Hepatic stellate cell (primary cell): ENCODE measurements around the gene RASSF1.

Experiments
- DNase-seq: peaks from one replicate; pipeline ENCODE4 v3.0.0; 2011; ENCODE audit warnings: low spot score

The RASSF1 gene

DNA sequence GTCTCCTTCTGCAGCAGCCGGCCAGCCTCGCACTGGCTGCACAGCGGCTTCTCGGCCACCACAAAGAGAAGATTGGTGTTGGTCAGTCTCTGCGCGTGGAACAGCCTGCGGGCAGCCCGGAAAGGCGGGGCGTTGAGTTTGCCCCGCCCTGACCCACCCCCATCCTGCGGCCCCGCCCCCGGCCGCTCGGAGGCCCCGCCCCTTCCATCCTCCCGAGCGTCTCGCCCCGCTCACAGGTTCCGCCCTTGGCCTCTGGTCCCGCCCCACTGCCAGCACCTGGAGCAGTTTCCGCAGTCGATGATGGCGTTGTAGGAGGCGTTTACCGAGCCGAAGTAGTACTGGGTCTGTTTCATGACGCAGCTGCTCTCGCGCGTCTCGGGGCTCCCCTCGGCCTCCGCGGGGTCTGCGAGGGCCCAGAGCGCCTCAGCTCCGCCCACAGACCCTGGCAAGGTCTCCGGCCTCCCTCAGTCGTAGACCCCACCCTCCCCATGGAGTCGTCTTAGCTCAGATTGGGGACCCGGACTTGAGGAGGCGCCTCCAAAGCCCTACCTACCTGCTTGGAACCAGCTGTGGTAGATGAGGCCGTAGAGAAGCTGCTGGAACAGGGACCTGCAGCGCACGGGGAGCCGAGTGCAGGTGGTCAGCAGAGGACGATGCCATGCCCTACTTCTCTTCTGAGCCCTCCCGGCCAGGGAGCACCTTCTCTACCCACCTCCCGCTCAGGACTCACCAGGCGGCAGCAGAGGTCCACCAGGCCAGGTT is 24.6 kb upstream of the RASSF1 start:
- peak; percentile 91 for DNase-seq

DNA sequence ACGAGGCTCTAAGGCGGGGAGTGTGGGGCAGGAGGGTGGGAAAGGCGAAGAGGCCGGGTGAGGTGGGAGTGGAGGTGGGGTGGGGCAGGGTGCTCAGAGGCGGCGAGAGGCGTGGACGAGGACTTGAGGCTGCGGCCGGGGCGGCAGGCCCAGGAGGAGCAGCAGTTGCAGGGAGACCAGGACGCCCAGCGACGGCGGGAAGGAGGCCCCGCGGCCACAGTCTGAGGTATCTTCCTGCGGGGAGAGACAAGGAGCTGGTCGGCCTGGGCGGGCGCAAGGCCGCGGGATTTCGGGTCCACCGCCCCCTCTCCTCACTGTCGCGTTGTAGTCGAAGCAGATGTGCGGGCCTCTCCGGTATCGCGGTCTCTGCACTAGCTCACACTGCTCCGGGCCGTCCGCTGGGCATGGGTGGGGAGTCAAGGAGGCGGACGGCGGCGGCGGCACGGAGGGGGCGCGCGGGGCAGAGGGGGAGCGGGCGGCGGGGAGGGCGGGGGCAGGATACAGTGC is 24.0 kb upstream of the RASSF1 start:
- DNase-seq, result no peak

DNA sequence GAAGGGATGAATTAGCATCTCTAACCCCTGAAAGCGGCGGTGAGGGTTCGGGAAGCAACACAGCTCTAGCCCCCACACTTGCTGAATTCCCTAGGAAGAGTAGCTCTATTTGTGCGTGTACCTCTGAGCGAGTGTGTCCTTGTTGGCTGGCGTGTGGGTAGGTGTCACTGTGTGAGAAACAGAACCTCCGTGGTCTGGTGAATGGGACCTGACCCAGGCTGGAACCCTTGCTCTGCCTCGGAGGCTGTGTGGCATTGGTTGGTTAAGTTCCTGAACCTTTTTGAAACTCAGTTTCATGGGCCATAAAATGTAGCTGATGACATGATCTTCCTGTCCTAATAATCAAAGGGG is 19.1 kb upstream of the RASSF1 start:
- no peak for DNase-seq

DNA sequence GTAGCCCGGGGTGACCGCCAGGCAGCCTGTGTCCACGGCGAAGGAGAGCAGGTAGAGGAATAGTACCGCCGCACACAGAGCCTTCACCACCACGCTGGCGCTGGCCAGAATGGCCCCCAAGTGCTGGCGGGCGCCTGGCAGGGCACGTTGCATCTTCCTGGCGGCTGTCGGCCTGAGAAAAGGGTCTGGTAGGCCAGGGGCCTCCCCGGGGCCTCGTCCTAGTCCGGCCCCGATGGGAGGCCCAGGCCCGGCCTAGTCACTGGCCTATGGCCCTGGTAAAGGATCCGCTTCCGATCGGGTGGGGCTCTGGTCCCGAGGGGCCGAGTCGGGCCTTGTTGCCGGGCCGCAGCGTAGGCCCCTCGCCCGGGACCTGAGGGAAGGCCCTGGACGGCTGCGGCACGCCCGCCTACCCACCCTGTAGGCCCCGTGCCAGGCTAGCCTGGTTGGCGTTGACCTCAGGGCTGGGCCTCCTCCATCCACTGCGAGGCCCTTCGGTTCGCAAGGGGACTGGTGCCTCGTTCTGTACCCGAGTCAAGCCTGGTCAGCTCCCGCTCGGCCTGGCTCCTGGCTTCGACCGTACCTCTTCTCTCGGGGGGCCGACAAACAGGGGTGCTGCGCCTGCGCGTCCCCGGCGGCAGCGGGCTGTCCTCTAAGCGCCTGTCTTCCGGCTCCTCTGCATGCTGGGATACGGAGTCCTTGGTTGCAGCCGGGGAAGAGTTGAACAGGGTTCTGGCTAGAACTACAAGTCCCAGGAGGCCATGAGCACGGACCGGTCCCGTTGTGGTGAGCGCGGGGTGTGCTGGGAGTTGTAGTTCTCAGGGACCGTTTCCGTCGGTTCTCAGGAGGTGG is 18.5 kb upstream of the RASSF1 start, which contains the start of gene TMEM115:
TMEM115 (minus strand) TSS at position 611 of the 849 bp plus-strand sequence; CDS start at position 153, 458 bp downstream.
- DNase-seq, result peak; percentile 99

DNA sequence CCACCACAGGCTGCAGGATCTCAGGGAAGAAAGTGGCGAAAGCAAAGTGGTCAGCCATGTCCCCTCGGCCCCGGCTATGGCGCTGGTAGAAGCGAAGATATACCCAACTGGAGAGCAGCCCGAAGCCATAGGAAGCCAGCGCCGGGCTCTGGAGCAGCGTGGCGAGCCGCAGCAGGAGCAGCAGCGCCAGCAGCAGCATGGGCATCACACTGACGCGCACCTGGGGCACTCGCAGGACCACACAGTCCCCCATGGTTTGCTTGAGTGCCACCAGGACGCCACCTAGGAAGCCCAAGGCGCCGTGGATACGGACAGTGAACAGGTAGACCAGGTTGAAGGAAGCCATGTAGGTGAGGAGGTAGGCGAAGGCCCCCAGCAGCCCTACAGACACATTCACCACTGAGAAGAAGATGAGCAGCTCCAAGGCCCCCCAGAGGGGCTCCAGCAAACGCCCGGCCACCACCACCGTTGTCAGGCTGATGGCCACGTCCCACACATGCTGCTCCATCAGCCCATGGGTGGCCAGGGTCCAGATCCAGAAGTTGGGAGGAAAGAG is 17.8 kb upstream of the RASSF1 start:
- DNase-seq, result no peak

DNA sequence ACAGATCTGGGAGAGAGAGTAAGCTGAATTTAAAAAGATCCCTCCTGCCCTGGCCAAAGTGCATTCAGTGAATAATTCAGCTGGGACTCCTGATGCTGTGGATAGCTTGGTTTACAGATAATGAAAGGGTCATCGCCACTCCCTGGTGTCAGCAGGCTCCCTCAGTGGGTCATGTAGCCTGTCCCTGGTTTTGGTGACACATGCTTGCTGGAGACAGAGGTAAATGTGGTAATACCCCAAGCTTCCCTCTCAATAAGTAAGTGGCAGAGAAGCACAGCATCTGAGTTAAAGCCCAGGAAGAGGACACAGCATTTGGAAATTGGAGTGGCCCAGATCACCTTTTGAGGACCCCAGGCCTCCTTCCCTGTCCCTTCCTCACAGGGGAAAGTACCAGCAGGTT is 16.8 kb upstream of the RASSF1 start:
- no peak for DNase-seq

DNA sequence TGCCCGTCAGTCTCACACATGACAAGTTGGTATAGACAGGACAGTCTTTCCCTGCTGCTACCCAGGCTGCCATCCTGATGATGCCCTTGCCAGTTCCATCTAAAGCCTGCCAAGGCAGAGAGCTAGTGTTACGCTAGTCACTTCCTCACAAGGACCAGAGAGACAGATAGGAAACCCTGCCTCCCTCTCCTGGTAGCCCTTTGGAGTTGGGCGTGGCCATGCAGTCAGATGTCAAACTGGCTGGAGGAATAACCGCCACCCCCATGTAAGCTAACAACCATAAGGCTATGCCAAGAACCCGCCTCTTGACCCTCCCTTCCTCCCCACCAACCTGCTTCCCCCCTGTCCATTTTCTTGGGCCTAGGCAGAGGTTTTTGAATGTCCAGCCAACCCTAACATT is 15.9 kb upstream of the RASSF1 start:
- no peak for DNase-seq

DNA sequence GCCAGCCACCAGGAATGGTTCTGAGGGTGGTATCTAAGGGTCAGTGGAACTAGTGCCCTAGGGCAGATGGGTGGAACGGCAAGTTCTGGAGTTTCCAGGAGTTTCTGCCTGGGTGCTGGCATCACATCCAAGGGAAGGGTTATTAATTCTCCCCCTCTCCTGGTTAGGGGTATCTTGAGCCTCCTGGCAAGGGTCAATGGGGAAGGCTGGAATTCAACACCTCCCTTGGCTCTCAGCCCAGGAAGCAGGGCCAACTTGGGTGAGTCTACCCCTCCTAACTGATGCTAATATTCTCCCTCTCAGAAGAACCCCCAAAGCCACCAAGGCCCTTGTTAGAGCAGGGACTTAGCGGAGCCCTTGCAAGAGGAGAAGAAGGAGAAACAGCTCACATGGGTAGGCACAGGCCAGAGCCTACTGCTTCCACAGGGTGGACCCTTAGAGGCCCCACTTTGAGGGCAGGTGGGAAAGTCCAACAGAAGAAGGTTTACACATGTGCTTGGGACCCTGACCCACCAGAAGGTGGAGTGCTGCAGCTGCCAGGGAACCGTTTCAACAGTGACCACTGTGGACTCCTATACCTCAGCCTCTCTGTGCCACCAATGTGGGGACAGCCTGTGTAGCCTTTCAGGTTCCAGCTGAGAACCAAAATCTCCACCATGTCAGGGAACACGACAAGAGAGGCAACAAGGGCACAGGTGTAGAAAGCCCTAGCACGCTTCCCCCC is 15.4 kb upstream of the RASSF1 start:
- DNase-seq, result no peak

DNA sequence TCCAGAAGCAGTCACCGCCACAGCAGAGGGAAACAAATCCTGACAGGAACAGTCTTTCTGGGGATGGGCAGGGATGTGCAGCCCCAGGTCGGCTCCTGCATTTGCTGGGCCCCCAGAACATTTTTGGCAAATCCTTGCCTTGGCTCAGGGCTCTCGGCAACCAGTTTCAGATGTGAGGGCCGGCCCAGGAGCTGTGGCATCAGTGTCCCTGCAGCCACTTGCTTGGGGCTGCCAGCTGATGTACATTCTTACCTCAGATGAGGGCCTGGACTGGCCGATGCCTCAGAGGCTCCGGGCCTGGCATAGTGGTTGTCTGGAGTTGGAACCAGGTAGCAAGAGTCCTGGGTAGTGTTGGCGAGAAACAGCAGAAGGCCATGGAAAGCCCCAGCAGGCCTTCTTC is 14.2 kb upstream of the RASSF1 start:
- no peak for DNase-seq

DNA sequence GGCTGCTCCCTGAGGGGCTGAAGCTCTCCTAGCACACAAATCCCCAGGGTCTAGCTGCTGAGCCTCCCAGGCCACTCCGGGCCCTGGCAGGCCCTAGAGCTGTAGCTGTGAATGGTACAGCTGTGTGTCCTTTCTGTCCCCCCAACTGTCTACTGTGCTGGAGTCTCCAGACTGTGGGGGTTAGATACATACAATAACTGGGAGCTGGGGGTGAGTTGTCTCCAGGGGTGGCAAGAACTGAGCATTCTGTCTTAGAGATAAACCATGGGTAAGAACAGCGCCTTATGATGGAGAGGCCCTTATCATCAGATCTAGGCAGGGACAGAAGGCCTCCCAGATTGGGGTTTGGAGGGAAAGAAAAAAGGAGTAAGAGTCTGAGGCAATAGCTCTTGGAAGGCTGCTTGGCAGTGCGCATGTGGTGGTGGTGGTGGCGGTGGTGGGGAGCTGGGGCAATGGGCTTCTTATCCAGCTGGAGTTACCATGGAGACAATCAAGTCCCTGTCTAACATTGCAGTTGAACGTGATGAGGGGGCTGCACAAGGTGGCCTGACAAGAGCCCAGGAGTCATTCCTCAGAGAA is 13.6 kb upstream of the RASSF1 start:
- no peak for DNase-seq

DNA sequence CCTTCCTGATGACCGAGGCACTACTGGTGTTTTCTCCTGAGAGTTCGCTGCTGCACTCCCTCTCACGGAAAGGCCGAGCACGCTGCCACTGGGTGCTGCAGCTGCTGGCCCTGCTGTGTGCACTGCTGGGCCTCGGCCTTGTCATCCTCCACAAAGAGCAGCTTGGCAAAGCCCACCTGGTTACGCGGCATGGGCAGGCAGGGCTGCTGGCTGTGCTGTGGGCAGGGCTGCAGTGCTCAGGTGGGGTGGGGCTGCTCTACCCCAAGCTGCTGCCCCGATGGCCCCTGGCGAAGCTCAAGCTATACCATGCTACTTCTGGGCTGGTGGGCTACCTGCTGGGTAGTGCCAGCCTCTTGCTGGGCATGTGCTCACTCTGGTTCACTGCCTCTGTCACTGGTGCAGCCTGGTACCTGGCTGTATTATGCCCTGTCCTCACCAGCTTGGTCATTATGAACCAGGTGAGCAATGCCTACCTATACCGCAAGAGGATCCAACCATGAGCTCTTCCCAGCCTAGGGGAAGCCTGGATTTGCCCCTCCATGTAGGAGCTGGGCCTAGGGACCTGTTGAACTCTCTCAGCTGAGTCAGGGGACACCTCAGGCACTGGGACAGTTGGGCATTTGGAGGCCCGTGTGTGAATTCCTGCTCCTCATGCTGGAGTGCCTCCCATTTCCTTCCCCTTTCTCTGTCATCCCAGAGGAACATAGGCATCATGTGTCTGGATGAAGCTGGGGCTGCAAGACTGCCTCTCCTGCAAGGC is 12.8 kb upstream of the RASSF1 start:
- DNase-seq, result no peak

DNA sequence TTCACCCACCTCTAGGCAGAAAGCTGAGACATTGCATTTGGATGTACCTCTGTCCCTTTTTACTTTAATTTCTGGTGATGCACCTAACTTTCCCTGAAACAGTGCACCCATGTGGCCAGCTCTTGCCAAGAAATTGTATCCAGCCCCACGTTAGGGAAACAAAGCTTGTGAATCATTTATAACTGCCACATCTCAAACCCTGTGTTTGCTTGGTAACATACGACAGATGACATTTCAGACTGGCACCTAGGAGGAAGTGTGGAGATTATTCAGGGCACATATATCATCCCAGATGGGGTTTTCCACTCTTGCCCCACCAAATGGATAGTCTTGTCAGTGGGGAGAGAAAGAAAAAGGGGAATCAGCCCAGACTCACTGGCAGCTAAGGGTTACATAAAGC is 12.1 kb upstream of the RASSF1 start:
- DNase-seq, result peak; percentile 58

DNA sequence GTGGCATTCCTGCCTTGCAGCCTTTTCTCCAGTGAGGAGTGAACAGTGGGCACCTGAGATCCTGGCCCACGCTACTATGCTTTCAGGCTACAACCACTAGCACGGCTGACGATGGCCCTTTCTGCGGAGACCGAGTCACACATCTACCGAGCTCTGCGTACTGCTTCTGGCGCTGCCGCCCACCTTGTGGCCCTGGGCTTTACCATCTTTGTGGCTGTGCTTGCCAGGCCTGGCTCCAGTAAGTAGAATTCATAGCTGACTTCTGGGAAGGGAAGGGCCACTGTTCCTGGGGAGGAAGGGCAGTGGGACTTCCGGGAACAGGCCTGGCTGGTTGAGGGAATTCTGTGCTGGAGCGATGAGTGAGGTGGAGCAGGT is 10.7 kb upstream of the RASSF1 start:
- DNase-seq, result no peak

DNA sequence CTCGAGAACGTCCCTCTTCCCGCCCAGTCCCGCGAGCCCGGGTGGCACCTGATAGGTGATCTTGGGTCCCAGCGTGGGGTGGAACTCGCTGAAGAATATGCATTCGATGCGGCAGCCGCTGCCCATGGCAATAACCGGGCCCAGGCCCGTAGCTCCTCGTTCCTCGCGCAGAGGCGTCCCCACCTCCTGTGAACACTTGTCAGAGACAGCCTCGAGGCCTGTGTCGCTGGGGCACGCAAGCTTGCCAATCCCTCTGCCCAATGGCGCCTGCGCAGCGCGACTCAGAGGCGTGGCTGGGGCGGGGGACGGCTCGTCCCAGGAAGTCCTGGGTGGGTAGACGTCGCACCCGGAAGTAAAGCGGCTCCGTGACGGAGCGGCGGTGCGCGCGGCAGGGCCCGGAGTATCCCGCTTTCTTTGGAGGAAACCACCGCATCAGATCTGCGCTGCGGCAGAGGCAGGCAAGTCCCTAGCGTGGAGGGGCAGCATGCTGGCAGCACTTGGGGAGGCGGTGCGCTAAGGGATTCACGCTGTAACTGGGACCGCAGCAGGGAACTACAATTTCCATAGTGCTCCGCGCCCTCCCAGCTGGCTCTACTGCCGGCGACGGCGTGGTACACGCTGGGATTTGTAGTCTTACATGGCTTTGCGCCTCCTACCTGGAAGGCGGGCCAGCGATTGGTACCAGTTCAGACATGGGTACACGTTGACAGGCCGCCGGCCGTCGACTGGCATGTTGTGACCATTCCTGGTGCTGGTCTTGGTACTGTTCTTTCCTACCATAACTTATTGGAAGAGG is 10.1 kb upstream of the RASSF1 start, which contains the start of the genes CYB561D2 and NPRL2:
CYB561D2 (plus strand) TSS at position 336 of the 796 bp plus-strand sequence. CDS start 572 bp downstream, outside the sequence.
NPRL2 (minus strand) TSS at position 249 of the 796 bp plus-strand sequence; CDS start at position 126, 123 bp downstream.
- DNase-seq, result peak; percentile 99

DNA sequence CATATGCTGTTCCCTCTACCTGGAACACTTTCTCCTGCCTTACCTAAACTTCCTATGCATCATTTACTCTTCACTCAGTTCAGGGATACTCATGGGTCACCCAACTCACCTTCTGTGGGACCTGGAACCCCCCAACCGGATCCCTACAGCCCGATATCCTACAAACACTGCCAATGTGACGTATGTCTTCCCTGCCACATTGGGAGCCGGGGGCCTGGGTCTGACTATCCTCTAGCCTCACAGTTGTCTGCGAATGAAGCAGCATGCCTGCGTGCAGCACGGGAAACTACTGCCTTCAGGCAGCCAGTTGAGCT is 9.5 kb upstream of the RASSF1 start:
- no peak for DNase-seq

DNA sequence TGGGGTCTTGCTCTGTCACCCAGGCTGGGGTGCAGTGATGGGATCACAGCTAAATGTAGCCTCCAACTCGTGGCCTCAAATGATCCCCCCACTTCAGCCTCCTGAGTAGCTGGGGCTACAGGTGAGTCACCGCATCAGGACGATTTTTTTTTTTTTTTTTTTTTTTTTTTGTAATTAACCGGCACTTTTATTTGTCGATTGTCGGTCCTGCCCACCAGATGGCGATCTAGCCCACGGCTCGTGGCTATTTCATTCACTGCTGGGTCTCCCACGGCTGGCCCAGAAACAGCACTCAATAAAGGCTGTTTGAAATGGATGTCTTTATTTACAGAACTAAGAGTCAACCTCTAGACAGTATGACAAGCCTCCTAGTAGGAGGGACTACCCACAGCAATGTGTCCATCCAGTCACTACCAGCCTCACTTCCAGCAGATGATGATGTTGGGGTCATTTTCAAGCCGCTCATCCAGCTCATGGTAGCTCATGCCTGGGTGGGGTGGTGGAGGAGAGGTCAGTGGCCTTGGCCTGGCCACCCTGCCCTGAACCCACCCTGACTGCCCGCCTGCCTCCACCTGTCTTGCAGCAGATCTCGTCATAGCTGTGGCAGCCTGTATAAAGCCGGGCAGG is 6.7 kb upstream of the RASSF1 start:
- peak; percentile 78 for DNase-seq

DNA sequence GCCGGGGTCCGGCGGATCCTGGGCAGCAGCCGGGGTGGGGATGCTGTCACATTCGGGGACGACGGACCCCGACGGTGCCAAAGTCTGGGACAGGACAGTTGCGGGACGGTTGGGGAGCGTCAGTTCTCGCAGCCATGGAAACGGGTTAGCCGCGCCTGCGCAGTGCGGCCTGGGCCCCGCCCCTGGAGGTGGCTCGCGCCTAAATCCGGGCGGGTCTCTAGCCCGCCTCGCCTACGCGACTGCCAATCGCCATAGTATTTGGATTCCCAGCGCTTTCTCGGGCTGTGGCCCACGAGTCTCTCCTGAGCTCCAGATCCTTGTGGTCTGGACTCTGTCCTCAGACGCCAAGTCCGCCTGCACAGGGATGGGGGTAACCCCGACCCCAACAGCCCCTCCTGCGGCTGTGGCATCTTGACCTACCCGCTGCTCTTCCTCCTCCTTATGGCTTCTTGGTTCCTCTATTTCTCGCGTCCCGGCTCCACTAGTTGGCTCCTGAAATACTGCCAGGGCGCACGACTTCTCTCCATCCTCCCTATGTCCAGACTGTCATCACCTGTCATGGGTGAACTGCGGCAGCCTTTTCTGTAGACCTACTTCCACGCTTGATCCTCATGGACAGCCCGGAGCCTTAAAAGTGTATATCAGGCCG is 5.1 kb upstream of the RASSF1 start, which contains the start of gene ZMYND10:
ZMYND10 (minus strand) TSS at position 147 of the 649 bp plus-strand sequence. CDS start 153 bp downstream, outside the sequence.
- DNase-seq, result peak; percentile 93

DNA sequence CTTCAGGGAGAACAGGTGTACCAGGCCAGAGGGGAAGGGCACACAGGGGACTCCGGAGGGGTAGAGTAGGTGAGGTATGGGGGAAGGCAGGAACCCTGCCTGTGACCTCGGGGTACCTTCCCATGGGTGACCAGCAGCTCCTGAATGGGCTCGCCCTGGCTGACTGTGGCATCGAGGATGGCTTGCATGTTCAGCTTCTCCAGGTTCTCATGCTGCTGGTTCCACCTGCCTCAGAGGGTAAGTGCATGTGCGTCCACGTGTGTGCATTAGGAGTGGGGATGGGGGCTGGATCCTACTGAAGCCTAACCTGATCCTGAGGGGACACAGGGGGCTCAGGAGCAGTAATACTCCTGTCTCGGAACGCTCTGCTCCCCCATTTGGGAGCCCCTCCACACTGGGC is 4.4 kb upstream of the RASSF1 start:
- DNase-seq, result no peak
